Astrocyte of the cerebellum (primary cell): ENCODE data around the gene IWS1.

Source experiments
- DNase-seq: peaks from one replicate; pipeline ENCODE4 v3.0.0-alpha.2; 2011; ENCODE audit warnings: low read depth
- H3K4me3 ChIP-seq: 2 replicates; pipeline ENCODE4 v1.5.1; 2011; ENCODE audit warnings: mild to moderate bottlenecking, low read depth, low read length, moderate library complexity
- CTCF ChIP-seq: IDR thresholded peaks from 2 replicates; pipeline ENCODE4 v1.5.1; 2012; ENCODE audit warnings: low read length, low read depth, moderate library complexity, mild to moderate bottlenecking; ENCODE audit errors: missing control alignments
- in situ Hi-C: cut with HindIII; loops from 2 replicates; pipeline ENCODE4 v1.10.0; 2017; ENCODE audit warnings: low sequenced_read_pairs

IWS1 gene

GRCh38 chr2:127560931-127561280 lies 34.6 kb upstream of the IWS1 start:
- no peak overlapping the region for H3K4me3 ChIP-seq
- in situ Hi-C loops, result no loop called here
- peak; percentile 0 for TF ChIP-seq CTCF
- DNase-seq, result no peak

DNA sequence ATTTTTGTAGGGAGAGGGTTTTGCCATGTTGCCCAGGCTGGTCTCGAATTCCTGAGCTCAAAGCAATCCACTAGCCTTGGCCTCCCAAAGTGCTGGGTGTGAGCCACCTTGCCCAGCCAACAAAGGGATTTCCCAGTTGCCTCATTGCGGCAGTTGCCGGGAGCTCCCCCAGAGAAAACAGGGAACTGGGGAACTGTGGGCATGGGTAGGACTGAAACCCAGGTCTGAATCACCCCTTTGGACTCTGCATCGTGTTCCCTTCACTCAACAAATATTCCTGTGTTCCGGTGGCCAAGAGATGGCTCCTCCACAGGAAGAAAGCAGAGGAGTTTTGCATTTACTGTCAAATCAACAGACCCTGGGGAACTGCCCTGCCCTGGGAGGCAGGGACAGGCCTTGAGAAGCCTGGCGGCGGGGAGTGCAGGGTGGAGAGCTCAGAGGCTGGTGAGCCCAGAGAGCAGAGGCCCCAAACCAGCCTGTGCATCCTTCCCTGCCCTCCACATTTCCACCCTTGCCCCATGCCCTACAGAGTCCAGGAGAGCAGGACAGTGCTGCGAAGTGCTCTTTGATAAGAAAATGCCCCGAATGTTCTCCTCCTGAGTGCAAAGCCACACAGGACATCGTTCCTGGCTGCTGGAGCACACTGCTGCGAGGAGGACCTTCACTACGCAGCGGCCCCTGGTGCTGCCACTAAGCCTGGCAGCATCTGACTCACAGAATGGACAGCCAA lies 34.1 kb upstream of the IWS1 start:
- DNase-seq, result no peak
- in situ Hi-C loops, result no loop called here
- peak; percentile 17 for TF ChIP-seq CTCF
- H3K4me3 ChIP-seq, result no peak overlapping the region

- in situ Hi-C loops, result no loop called here
Measured at GRCh38 chr2:127559454-127559853, 33.2 kb upstream of the IWS1 start.

GRCh38 chr2:127558911-127559310 lies 32.6 kb upstream of the IWS1 start:
- no peak for DNase-seq
- no peak overlapping the region for H3K4me3 ChIP-seq
- no peak for TF ChIP-seq CTCF
- in situ Hi-C loops, result no loop called here

More at GRCh38 chr2:127559454-127559853, 33.2 kb upstream of the IWS1 start:
- no peak for TF ChIP-seq CTCF
- H3K4me3 ChIP-seq, result no peak overlapping the region
- no peak for DNase-seq

DNA sequence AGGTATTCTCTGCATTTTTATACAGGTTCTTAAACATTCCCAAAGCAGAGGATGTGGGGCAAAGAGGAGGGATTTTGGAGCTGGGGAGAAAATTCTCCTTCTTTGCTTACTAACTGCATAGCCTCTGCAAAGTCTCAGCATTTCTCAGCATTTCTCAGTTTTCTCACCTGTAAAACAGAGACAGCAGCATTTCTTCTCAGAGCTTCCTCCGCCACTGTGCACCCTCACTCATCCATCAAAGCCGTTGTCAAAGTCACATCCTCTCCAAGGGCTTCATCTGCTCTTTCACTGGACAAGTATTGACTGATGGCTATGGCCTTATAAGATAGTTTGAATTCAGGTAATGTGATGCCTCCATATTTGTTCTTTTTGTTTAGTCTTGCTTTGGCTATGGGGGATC lies 26.6 kb upstream of the IWS1 start:
- DNase-seq, result no peak
- no peak overlapping the region for H3K4me3 ChIP-seq
- in situ Hi-C loops, result no loop called here
- no peak for TF ChIP-seq CTCF

- no peak for TF ChIP-seq CTCF
- H3K4me3 ChIP-seq, result no peak overlapping the region
- in situ Hi-C loops, result no loop called here
- no peak for DNase-seq
Measured at GRCh38 chr2:127552336-127552735, 26.0 kb upstream of the IWS1 start.
